ENCODE measurements around the gene FSTL4. TPM values are rescaled to one million over a fixed set of nuclear protein-coding genes. Genes with fewer than 3 reads are reported as not detected.
"Not testable (repeated sequence)": the region's sequence is repeated elsewhere in the genome, so short reads cannot be mapped to it uniquely, and the experiment has no call there.

FSTL4 gene
- total RNA-seq, 1 donor from 2014 or later: not detected

DNA sequence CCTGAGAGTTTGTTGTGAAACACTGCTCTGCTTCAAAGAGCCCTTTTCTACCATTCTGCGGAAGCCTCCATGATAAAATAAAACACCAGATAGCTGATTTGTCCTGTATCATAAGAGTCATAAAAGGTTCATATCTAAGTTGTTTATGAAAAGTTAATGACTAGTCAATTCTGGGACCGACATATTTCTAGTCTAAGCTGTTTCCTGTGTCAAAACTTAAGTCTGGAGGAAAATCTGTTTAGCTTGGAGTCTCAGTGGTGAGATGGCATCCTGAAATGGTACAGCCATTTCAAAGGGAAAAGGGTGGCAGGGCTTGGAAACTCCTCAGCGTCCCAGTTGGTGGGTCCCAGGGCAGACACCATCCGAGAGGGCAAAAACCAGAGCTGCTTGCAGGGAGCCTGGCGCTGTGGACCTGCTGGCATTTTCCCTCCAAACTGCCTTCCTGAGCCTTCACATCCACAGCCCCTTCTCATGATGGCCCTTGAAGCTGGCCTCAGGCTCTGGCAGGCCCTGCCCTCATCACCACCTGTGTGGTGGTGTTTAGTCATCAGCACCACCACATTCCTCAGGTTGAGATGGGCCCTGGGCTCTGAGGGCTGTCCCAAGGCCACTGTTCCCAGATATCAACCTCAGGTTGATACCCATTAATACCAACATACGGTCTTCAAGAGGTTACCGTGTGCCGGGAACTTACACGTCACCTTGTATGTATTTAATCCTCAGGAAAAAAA lies 376.5 kb downstream of the FSTL4 start:
- intact Hi-C loops (cut with DNase I): no loop called here
- DNase-seq (ENCODE audit: low spot score): no peak

GRCh38 chr5:133234911-133235310 lies 377.4 kb downstream of the FSTL4 start:
- intact Hi-C loops (cut with DNase I): no loop called here

DNA sequence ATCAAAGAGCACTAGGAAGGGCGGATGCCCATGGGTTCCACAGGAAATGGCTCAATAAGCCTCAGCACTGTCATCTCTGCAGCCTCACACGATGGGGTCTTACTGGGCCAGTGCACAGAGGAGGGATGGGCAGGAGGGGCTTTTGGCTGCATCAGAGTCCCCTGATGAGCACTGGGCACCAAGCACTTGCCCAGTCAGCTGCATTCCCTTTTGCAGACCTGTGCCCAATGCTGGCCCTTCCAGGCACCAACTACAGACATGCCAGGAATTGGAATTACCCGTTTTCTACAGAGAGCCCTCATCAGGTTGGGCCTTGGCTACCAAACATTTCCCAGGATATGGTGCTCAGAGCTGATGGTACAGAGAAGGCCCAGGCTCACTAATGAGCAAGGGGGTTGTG lies 378.1 kb downstream of the FSTL4 start:
- no peak for DNase-seq (ENCODE audit: low spot score)
- intact Hi-C loops (cut with DNase I): no loop called here

More at GRCh38 chr5:133234911-133235310, 377.4 kb downstream of the FSTL4 start:
- no peak for DNase-seq (ENCODE audit: low spot score)

GRCh38 chr5:133233616-133234015 lies 378.7 kb downstream of the FSTL4 start:
- no peak for DNase-seq (ENCODE audit: low spot score)
- intact Hi-C loops (cut with DNase I): no loop called here

GRCh38 chr5:133232911-133233310 lies 379.4 kb downstream of the FSTL4 start:
- intact Hi-C loops (cut with DNase I): no loop called here
- no peak for DNase-seq (ENCODE audit: low spot score)

- intact Hi-C loops (cut with DNase I): no loop called here
These were observed 379.9 kb downstream of the FSTL4 start for GRCh38 chr5:133232435-133232834.

DNA sequence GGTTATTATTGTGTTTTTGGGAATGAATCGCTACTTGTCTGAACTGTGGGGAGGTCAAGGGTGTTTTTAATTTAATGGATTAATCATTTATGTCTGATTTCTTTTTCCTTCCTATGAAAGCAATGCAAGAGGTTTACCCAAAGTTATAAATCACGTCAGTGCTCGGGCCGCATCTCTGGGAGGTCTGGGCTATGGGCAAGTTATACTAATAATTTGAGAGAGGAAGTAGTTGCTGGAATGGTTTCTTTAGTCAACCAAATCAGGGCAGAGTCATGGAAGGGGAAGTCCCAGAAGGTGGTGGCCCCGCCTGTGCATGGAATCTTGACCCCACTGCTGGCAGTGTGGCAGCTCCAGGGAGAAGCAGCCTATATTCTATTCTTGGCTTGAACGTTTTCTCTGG lies 380.3 kb downstream of the FSTL4 start:
- no peak for DNase-seq (ENCODE audit: low spot score)
- intact Hi-C loops (cut with DNase I): no loop called here

More at GRCh38 chr5:133232435-133232834, 379.9 kb downstream of the FSTL4 start:
- no peak for DNase-seq (ENCODE audit: low spot score)

DNA sequence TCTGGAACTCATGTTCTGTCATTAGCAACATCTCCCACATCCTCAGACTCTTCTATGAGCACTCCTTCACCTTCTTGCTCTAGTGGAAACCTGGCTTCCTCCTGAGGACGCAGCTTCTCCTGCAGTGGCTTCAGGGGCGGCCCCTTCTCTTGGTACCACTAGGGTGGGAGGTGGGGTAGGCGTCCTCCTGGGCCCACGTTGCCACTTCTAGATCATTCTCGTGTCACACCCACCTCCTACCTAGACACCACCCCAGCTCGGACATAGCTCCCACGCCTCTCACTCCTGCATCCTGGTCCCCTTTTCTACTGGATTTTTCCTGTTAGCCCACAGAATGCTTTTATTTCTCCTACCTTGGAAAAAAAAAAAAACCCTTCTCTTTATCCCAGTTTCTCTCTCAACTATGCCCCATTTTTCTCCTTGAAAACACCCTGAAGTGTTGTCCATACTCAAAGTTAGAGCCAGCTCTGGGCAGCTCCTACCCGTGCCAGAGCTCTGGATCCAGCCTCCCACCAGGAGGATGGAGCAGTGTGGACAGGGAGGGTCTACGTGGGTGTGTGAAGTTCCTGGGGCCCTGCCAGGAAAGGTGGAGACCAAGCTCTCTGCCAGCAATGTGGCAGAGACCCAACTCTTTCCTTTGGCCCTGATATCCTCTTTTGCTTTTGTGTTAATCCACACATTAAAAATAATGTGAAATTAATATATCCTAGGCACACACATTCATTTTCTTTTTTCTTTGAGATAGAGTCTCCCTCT lies 381.3 kb downstream of the FSTL4 start:
- intact Hi-C loops (cut with DNase I): no loop called here
- DNase-seq (ENCODE audit: low spot score): no peak

DNA sequence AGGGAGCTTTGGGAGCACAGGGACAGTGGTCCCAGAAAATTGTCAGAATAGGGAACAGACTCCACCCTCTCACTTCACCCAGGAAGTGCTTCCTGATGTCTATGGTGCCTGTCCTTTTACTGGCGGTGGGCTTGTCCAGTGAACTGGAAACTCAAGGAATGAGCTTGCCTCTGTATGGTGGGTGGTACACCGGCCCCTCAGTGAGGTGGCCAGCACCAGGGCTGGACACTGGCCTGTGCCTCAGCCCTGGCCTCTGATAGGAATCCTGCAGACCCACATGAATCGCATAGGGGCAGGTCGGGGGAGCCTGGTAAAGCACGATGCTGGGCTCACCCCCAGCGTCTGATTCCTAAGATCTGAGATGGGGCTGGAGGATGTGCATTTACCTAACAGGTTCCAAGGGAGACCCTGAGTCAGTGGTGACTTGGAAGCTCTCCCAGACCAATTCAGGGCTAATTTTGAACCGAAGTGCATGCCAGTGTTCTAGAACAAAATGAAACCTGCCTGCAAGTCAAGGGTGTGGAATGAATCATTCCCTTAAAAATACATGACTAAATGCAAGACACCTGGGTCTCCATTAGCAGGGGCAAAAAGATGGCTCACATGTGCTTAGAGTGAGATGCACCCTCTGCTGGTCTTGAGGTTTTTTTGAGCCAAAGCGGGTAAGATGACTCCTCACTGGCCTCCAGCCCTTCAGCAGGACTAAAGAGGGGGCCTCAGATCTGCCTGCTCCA lies 382.2 kb downstream of the FSTL4 start:
- intact Hi-C loops (cut with DNase I): no loop called here
- DNase-seq (ENCODE audit: low spot score): no peak

DNA sequence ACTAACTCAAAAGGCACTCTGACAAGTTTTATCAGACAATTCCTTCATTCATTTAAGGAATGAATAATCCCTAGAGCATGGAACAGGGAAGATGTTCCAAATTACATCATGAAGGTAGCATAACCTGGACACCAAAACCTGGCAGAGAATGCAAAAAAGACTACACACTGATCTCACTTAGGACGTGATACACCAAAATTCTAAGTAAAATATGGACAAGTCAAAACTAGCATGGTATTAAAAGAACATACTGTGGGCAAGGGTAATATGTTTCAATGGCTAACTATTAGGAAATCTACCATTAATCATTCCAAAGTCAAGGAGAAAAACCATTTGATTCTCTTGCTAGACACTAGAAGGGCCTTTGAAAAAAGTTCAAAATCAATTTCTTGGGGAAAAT lies 384.0 kb downstream of the FSTL4 start:
- intact Hi-C loops (cut with DNase I): no loop called here
- no peak for DNase-seq (ENCODE audit: low spot score)

- intact Hi-C loops (cut with DNase I): no loop called here
- no peak for DNase-seq (ENCODE audit: low spot score)
These were observed 384.4 kb downstream of the FSTL4 start for GRCh38 chr5:133227897-133228296.

- intact Hi-C loops (cut with DNase I): no loop called here
- no peak for DNase-seq (ENCODE audit: low spot score)
These were observed 385.3 kb downstream of the FSTL4 start for GRCh38 chr5:133227082-133227481.

DNA sequence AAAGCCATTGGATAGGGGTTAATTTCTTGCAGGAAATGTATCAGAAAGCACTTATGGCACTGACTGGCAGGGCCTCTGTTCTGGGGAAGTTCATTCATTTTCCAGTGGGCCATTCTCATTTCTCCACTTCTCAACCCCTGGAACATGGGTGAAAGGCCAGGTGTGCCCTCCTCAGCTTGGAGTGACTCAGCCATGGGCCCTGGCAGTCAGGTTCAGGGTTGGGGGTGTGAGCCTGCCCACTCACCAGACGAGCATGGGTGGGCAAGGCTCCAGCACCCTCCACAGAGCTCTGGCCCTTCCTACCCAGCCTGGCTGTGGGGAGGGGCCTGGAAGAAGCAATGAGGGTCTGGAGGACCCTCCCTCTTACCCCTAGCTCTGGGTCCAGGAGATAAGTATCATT lies 386.2 kb downstream of the FSTL4 start:
- no peak for DNase-seq (ENCODE audit: low spot score)
- intact Hi-C loops (cut with DNase I): no loop called here

DNA sequence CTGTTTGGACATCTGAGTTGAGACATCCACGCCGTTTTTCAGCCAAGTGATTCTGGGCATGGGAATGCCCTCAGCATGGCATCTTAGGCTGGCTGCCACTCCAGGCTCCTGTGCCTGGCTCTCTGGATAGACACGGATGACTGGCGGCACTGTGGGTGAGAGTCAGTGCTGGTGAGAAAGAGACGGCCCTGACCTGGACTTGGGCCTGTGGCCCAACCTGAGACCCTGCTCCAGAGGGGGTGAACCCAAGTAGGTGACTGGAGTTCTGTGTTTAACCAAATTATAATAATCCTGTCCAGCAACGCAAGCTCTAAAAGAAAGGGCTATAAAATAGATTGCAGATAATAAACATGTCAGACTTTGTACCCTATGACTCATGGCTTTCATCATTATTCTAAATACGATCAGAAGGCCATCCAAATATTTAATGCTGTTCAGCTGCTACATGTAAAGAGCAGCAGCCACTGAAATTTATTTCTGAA lies 386.6 kb downstream of the FSTL4 start:
- intact Hi-C loops (cut with DNase I): no loop called here
- DNase-seq (ENCODE audit: low spot score): no peak

- intact Hi-C loops (cut with DNase I): no loop called here
- no peak for DNase-seq (ENCODE audit: low spot score)
These were observed 389.4 kb downstream of the FSTL4 start for GRCh38 chr5:133222979-133223378.

DNA sequence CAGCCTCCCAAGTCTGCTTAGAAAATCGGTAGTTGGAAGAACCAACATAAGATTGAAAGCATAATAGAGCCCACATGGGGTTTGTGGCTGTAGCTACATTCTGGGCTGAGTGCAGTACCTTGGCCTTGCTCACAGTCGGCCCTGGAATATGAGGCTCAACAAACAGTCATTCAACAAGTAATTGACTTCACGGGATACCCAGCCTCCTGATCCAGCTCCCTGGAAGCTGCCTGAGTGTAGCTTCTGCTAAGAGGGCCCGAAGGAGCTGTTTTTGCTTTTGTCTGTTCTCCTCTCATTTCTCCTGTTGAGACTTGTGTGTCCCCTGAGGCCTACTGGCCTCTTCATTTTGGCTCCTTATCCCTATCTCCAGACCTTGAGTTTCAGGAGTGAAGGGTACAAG lies 389.8 kb downstream of the FSTL4 start:
- intact Hi-C loops (cut with DNase I): no loop called here
- DNase-seq (ENCODE audit: low spot score): no peak

DNA sequence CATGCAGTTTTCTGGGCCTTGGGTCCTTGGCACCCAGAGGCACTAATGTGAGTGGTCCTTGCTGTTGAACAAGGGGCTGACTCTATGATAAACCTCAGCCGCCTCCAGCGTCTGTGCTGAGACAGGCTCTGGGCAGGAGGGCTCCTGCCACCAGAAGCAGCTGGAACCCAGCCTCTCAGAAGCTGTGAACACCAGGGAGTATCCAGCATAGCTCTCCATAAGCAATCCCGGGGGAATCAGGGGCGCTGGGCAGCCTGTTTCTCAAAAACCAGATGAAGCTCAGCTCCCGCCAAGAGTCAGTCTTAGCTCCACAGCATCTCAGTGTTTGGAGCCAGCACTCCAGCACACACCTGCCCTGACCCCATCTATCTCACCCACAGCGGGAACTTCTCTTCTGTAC lies 390.3 kb downstream of the FSTL4 start:
- no peak for DNase-seq (ENCODE audit: low spot score)
- intact Hi-C loops (cut with DNase I): no loop called here

DNA sequence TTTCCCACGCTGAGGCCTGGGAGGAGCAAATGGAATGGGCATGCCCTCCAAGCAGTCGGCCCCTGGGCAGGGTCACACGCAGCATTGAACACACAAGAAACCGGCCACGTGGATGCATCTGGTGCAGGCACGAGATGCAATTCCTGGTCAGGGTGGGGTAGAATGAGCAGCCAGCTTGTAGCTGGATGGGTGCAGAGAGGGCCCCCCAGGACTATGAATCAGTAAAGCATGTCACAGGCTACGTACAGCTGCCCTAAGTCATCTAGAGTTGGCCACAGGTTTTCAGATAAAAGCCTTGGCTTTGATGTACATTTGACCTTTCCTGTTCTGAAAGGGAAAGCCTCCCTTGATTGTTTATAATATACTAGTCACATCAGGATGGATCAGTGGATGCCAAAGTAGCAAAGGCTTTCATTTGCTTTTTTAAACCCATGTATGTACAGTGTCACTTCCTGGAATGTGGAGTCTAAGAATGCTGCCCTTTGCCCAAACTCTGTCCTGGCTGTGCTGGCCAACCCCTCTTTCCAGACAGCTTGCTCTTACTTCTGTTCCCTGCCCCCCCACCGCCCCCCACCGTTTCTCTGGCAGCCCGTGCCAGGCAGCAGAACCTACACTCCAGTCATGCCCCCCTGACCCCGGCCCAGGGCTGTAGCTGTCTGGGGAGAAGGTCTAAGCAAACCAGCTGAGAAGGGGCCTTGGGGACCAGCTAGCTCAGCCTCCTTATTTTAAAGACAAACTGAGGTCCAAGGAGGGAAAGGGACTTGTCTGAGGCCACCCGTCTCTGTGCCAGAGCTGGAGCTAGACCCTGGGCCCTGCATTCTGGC lies 391.3 kb downstream of the FSTL4 start:
- intact Hi-C loops (cut with DNase I): no loop called here
- DNase-seq (ENCODE audit: low spot score): no peak

- intact Hi-C loops (cut with DNase I): no loop called here
- no peak for DNase-seq (ENCODE audit: low spot score)
These were observed 393.0 kb downstream of the FSTL4 start for GRCh38 chr5:133219296-133219695.

DNA sequence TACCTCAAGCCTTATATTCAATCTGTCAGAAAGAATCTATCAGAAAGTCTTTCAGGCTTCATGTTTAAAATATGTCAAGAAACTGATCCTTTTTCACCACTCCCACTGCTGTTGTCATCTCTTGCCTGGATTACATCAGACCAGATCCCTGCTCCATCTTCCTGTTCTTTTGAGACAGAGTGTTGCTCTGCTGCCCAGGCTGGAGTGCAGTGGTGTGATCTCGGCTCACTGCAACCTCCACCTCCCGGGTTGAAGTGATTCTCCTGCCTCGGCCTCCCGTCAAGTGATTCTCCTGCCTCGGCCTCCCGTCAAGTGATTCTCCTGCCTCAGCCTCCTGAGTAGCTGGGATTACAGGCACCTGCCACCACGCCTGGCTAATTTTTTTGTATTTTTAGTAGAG lies 396.2 kb downstream of the FSTL4 start:
- intact Hi-C loops (cut with DNase I); DNase-seq (ENCODE audit: low spot score): not testable (repeated sequence)

Measured in cardiac septum (tissue), 1 donor.